K562 (cell line): ENCODE data around the gene ZSWIM8. TPM values are rescaled to one million over a fixed set of nuclear protein-coding genes. Genes with fewer than 3 reads are reported as not detected.

Source experiments
- ATAC-seq: fragments of 200-7000 bp; cut with Tn5 transposase; 3 replicates; pipeline ENCODE4 v1.9.1; 2020; ENCODE audit warnings: moderate library complexity
- BruUV-seq: library from RNA; stranded (reverse); fragments of 400-500 nt; replicated peaks from 2 replicates; lab custom pipeline; 2021; lab: Mats Ljungman, UMichigan
- CTCF ChIA-PET: fragments of 300-600 bp; formaldehyde crosslinking; extraction: SDS; loops from one replicate; lab custom pipeline; 2021; ENCODE audit warnings: low intra/inter-chr PET ratio; lab: Yijun Ruan, JAX
- POLR2A ChIA-PET: fragments of 300-600, 350-650 bp; sonication (Branson Sonifier 250); formaldehyde crosslinking; extraction: SDS; loops from one replicate; lab custom pipeline; 2021; ENCODE audit warnings: antibody characterized with exemption, inconsistent platforms; lab: Yijun Ruan, JAX
- DNase-seq, 4 experiments: peaks; one replicate each; pipeline versions ENCODE4 v3.0.0 to v3.0.0-alpha.2; 2011 to 2018; ENCODE audit warnings: low spot score in 3 of 4, mixed read lengths in 3 of 4; ENCODE audit errors: extremely low read depth in 1 of 4
- FAIRE-seq: peaks from 2 replicates; lab custom pipeline; 2011; peaks lifted over from hg19 to GRCh38; lab: Jason Lieb, UNC
- H2AFZ ChIP-seq: 2 replicates; pipeline ENCODE4 v1.6.0; 2011; ENCODE audit warnings: low read depth, low read length, control low read depth, inconsistent platforms
- H3K27ac ChIP-seq: fragments of 200-600 bp; 3 replicates; pipeline ENCODE4 v1.8.0; 2011; ENCODE audit warnings: low read depth, mild to moderate bottlenecking, control low read depth, inconsistent platforms, low read length, moderate library complexity, mixed read lengths; ENCODE audit errors: extremely low read depth
- H3K27me3 ChIP-seq, 2 experiments: fragments of 300-600 bp in 1 of 2; 2 replicates in 1 of 2; 3 replicates in 1 of 2; pipeline versions ENCODE4 v1.6.0 to v1.8.0; 2011; ENCODE audit warnings: inconsistent platforms in 2 of 2, low read length in 2 of 2, mild to moderate bottlenecking in 1 of 2, mixed read lengths in 1 of 2, moderate library complexity in 1 of 2; ENCODE audit not compliant: control insufficient read depth in 2 of 2, insufficient read depth in 2 of 2
- H3K36me3 ChIP-seq: fragments of 300-600 bp; 3 replicates; pipeline ENCODE4 v1.8.0; 2011; ENCODE audit warnings: mild to moderate bottlenecking, low read length, inconsistent platforms; ENCODE audit not compliant: control insufficient read depth, insufficient read depth
- H3K4me1 ChIP-seq, 2 experiments: fragments of 200-600 bp in 1 of 2; replicated peaks in 1 of 2; 2 replicates in 1 of 2; 3 replicates in 1 of 2; pipeline versions ENCODE4 v1.5.1 to v1.8.0; 2011; ENCODE audit warnings: inconsistent platforms in 2 of 2, low read length in 2 of 2, mild to moderate bottlenecking in 1 of 2, mixed read lengths in 1 of 2, moderate library complexity in 1 of 2; ENCODE audit not compliant: control insufficient read depth in 2 of 2, insufficient read depth in 2 of 2
- H3K4me2 ChIP-seq: 2 replicates; pipeline ENCODE4 v1.6.1; 2011; ENCODE audit warnings: low read length, control low read depth, inconsistent platforms, mixed read lengths; ENCODE audit not compliant: insufficient read depth
- H3K4me3 ChIP-seq: fragments of 200-600 bp; sonication (generic), shearing (Covaris generic); 2 replicates; pipeline ENCODE4 v1.5.1; 2016; ENCODE audit warnings: control low read depth, inconsistent platforms
- H3K79me2 ChIP-seq: fragments of 200-600 bp; 3 replicates; pipeline ENCODE4 v1.8.0; 2011; ENCODE audit warnings: low read length, inconsistent platforms; ENCODE audit not compliant: control insufficient read depth, insufficient read depth
- H3K9ac ChIP-seq, 2 experiments: 2 replicates each; pipeline versions ENCODE4 v1.6.0 to v1.6.1; 2011; ENCODE audit warnings: low read depth in 2 of 2, low read length in 2 of 2, control low read depth in 1 of 2, inconsistent platforms in 1 of 2, mild to moderate bottlenecking in 1 of 2, mixed read lengths in 1 of 2; ENCODE audit not compliant: insufficient read depth in 1 of 2
- H3K9me1 ChIP-seq: one replicate; pipeline ENCODE4 v1.6.0; 2011; ENCODE audit warnings: inconsistent platforms, mild to moderate bottlenecking, low read length, moderate library complexity; ENCODE audit not compliant: control insufficient read depth, insufficient read depth
- H3K9me3 ChIP-seq: replicated peaks from 2 replicates; pipeline ENCODE4 v1.5.1; 2011; ENCODE audit warnings: low read depth, low read length, inconsistent platforms; ENCODE audit not compliant: control insufficient read depth, insufficient read depth
- H4K20me1 ChIP-seq: replicated peaks from 2 replicates; pipeline ENCODE4 v1.6.1; 2011; ENCODE audit warnings: low read length, inconsistent platforms, mixed read lengths; ENCODE audit not compliant: control insufficient read depth, insufficient read depth
- CHCHD3 ChIP-seq: fragments of 250-450 bp; sonication (Bioruptor Pico); IDR thresholded peaks from 2 replicates; pipeline ENCODE4 v2.1.2; 2022; ENCODE audit warnings: mild to moderate bottlenecking
- CHD4 ChIP-seq: fragments of 200-600 bp; sonication (generic); IDR thresholded peaks from 3 replicates; pipeline ENCODE4 v1.6.1; 2012; ENCODE audit warnings: low read depth, mild to moderate bottlenecking, mixed read lengths, low read length, inconsistent platforms; ENCODE audit not compliant: insufficient read depth, insufficient replicate concordance, poor library complexity, severe bottlenecking
- FOXK1 ChIP-seq: sonication (generic); formaldehyde crosslinking; IDR thresholded peaks from 2 replicates; pipeline ENCODE4 v1.8.0; 2022; ENCODE audit warnings: missing genetic modification reagents, mild to moderate bottlenecking, borderline replicate concordance
- SIN3A ChIP-seq, 2 experiments: fragments of 150-350 bp in 1 of 2; IDR thresholded peaks; 2 replicates each; pipeline ENCODE4 v1.6.1; 2011 to 2016; ENCODE audit warnings: borderline replicate concordance in 2 of 2, low read depth in 2 of 2, low read length in 2 of 2, mild to moderate bottlenecking in 2 of 2, moderate library complexity in 2 of 2; ENCODE audit not compliant: control insufficient read depth in 1 of 2
- WGBS: fragments of 100-300 bp; shearing (Covaris generic); methylation state at CpG from one replicate; pipeline ENCODE4 v1.1.6; 2016; ENCODE audit warnings: low coverage, mixed read lengths; ENCODE audit not compliant: insufficient coverage; ENCODE audit errors: missing lambda C conversion rate; 5-methylcytosine and 5-hydroxymethylcytosine counted together
- in situ Hi-C: fragments of 300-500 bp; cut with MboI; formaldehyde crosslinking; loops from 4 replicates; pipeline ENCODE4 v1.15.0; 2018; ENCODE audit warnings: inconsistent platforms, mixed read lengths
- intact Hi-C: fragments of 100-400 bp; cut with micrococcal nuclease; formaldehyde crosslinking; loops from 2 replicates; pipeline ENCODE4 v1.14.2; 2022
- polyA plus RNA-seq, 8 experiments: library from polyadenylated mRNA; depleted of rRNA in 4 of 8; stranded (reverse) in 5 of 8; unstranded in 3 of 8; fragments of >200 nt; fragmentation: Nextera tagmentation in 2 of 8; fragmentation: Illumina TruSeq in 1 of 8; extraction: Ambion mirVana in 2 of 8; extraction: Trizol in 1 of 8; gene quantifications; 2 replicates each; pipeline versions ENCODE4 v1.2.1 to v1.2.3, GENCODE V29; 2011 to 2014; ENCODE audit warnings: inconsistent platforms in 1 of 8, missing spikeins in 1 of 8
- total RNA-seq, 7 experiments: library from RNA; depleted of rRNA in 6 of 7; stranded (reverse); fragments of >200 nt in 6 of 7; fragmentation: Illumina TruSeq in 2 of 7; extraction: Trizol in 2 of 7; gene quantifications; 2 replicates each; pipeline versions ENCODE4 v1.2.1 to v1.2.3, GENCODE V29; 2011 to 2021; ENCODE audit warnings: low replicate concordance in 1 of 7

The ZSWIM8 gene
- total and polyA plus RNA-seq, 9 of the 15 experiments (the other 6 are each of a cell fraction or from before 2014, with no cell fraction given), result 5.6 to 47.8 (median 26.7) TPM

- Histone ChIP-seq H3K36me3 (peaks cover 36% of the 10 kb centered on the region; the same call in 1 of the 3 replicates), H3K9me3 (no peaks in the 10 kb centered on the region), H3K27ac (no peak overlapping the region), H3K4me2 (no peak overlapping the region), H2AFZ (no peak overlapping the region), H4K20me1 (no peaks in the 10 kb centered on the region), H3K27me3 (no peaks in the 10 kb centered on the region), H3K79me2 (peaks cover 13% of the 10 kb centered on the region), H3K4me1 (peaks cover 53 to 56% of the 10 kb centered on the region in 2 experiments), H3K9ac (no peak overlapping the region), H3K9me1 (no peaks in the 10 kb centered on the region), H3K4me3 (no peak overlapping the region)
- CTCF ChIA-PET, result no interaction called here
- ATAC-seq, result no peak
- intact Hi-C loops, result no loop called here
- no TSS peak for BruUV-seq
- no peak for FAIRE-seq
- TF ChIP-seq CHD4, result no peak
- no peak for TF ChIP-seq FOXK1
- no peak for TF ChIP-seq CHCHD3 (CRISPR knock-in tag)
- TF ChIP-seq SIN3A (IDR thresholded peaks at IDR 0.05; ENCODE audit: borderline replicate concordance in 2 of 2, control insufficient read depth in 1 of 2, low read depth in 2 of 2, low read length in 2 of 2), result no peak
- WGBS, result 71% methylated on average over 7 of the region's 7 CpGs
- DNase-seq, result no peak
- POLR2A ChIA-PET, result interaction anchor here (2.7 kb wide), 1 partner anchor 9 kb away, joined by 8 read pairs; no protein-coding TSS in a partner anchor
- in situ Hi-C loops, result no loop called here
Measured at GRCh38 chr10:73813333-73813732, 27.9 kb downstream of the ZSWIM8 start.
